ENCODE measurements around the gene ZNF780B.
"Not testable (repeated sequence)": the region's sequence is repeated elsewhere in the genome, so short reads cannot be mapped to it uniquely, and the experiment has no call there.

- not testable (repeated sequence) for TF ChIP-seq CTCF, POLR2A (IDR thresholded peaks at IDR 0.05)
These were observed 14.3 kb downstream of the ZNF780B start for GRCh38 chr19:40041718-40042117.
